Skeletal muscle satellite cell (primary cell): Measurements from ENCODE around the gene TXK.

Experiments
- H3K27me3 ChIP-seq: 2 replicates; pipeline ENCODE4 v1.7.0; 2013; ENCODE audit warnings: low read length; ENCODE audit not compliant: control insufficient read depth, insufficient read depth
- H3K36me3 ChIP-seq: 2 replicates; pipeline ENCODE4 v1.7.0; 2013; ENCODE audit warnings: mild to moderate bottlenecking, control low read depth, low read length; ENCODE audit not compliant: insufficient read depth
- H3K4me1 ChIP-seq: 2 replicates; pipeline ENCODE4 v1.7.0; 2013; ENCODE audit warnings: low read length; ENCODE audit not compliant: control insufficient read depth, insufficient read depth
- H3K4me2 ChIP-seq: 2 replicates; pipeline ENCODE4 v1.7.0; 2013; ENCODE audit warnings: mild to moderate bottlenecking, low read length
- H3K4me3 ChIP-seq: 2 replicates; pipeline ENCODE4 v1.7.0; 2013; ENCODE audit warnings: low read length
- H3K9ac ChIP-seq: 2 replicates; pipeline ENCODE4 v1.7.0; 2013; ENCODE audit warnings: mild to moderate bottlenecking, low read depth, low read length, moderate library complexity
- H3K9me3 ChIP-seq: replicated peaks from 2 replicates; pipeline ENCODE4 v1.7.0; 2013; ENCODE audit warnings: mild to moderate bottlenecking, control low read depth, low read length

TXK gene

GRCh38 chr4:48095441-48095840 lies 38.6 kb downstream of the TXK start:
- H3K36me3 ChIP-seq, result no peaks in the 10 kb centered on the region

DNA sequence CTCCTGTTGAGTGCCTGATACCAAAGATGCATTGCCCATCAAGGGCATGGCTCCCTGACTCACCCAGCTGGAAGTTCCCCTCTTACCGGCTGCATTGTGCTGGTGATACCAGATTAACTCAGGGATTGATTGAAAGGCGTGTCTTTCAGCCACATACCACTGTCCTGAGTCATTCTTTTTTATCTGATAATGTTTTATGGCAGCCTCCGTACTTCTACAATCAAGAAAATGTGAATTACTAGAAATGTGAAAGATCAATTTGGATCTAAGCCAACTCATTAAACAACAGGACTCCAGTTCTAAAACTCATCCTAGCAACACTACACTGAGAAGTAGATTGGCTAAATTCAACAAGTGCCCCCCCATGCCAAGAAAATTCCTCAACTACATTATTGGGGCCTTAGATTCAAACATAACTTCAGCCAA lies 40.0 kb downstream of the TXK start:
- peaks cover 5% of the 10 kb centered on the region for H3K27me3 ChIP-seq
- no peaks in the 10 kb centered on the region for H3K4me1 ChIP-seq
- H3K4me2 ChIP-seq, result no peak overlapping the region
- H3K9me3 ChIP-seq, result no peaks in the 10 kb centered on the region
- no peak overlapping the region for H3K4me3 ChIP-seq
- H3K9ac ChIP-seq, result no peak overlapping the region
- H3K36me3 ChIP-seq, result no peaks in the 10 kb centered on the region

More at GRCh38 chr4:48095441-48095840, 38.6 kb downstream of the TXK start:
- no peak overlapping the region for H3K9ac ChIP-seq
- no peak overlapping the region for H3K4me2 ChIP-seq
- H3K4me1 ChIP-seq, result no peaks in the 10 kb centered on the region
- H3K4me3 ChIP-seq, result no peak overlapping the region
- no peaks in the 10 kb centered on the region for H3K9me3 ChIP-seq
- H3K27me3 ChIP-seq, result peaks cover 5% of the 10 kb centered on the region

- no peak overlapping the region for H3K4me3 ChIP-seq
- peaks cover 5% of the 10 kb centered on the region for H3K27me3 ChIP-seq
- H3K4me1 ChIP-seq, result no peaks in the 10 kb centered on the region
- no peak overlapping the region for H3K4me2 ChIP-seq
- no peak overlapping the region for H3K9ac ChIP-seq
- no peaks in the 10 kb centered on the region for H3K9me3 ChIP-seq
- no peaks in the 10 kb centered on the region for H3K36me3 ChIP-seq
Observed at GRCh38 chr4:48090621-48091020, 43.4 kb downstream of the TXK start.

DNA sequence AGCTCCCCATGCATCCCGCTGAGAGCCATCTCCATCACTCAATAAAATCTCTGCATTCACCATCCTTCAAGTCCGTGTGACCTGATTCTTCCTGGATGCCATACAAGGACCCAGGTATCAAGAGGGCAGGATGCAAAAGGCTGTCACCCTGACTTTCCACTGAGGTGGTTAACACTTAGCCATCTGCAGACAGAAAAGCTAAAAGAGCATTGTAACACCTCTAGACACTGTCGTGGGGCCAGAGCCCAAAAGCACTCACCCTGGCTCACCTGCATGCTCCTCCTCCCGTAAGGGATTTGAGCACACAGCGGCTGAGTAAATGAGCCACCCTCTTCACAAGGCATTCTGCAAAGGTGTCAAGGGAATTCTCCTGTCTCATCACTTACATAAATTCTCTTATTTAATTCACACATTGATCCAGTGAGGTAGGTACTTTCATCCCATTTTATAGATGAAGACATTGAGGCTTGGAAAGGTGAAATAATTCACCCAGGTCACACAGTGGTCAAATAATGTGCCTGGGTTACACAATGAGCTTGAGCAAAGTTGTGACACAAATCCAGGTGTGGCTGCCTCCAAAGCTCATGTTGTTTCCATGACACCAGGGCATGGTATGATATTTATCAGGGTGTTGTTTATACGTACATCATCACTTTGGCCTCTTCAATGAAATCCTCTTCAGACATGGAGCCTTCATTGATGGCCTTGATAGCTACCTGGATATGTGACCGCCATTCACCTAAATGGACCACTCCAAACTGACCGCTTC lies 48.0 kb downstream of the TXK start:
- no peak overlapping the region for H3K4me3 ChIP-seq
- no peaks in the 10 kb centered on the region for H3K9me3 ChIP-seq
- no peaks in the 10 kb centered on the region for H3K4me1 ChIP-seq
- H3K36me3 ChIP-seq, result no peaks in the 10 kb centered on the region
- H3K9ac ChIP-seq, result no peak overlapping the region
- H3K27me3 ChIP-seq, result peaks cover 3% of the 10 kb centered on the region
- H3K4me2 ChIP-seq, result no peak overlapping the region

GRCh38 chr4:48082956-48083355 lies 51.1 kb downstream of the TXK start:
- no peak overlapping the region for H3K4me2 ChIP-seq
- H3K4me1 ChIP-seq, result peaks cover 13% of the 10 kb centered on the region
- H3K36me3 ChIP-seq, result no peaks in the 10 kb centered on the region
- H3K4me3 ChIP-seq, result no peak overlapping the region
- no peak overlapping the region for H3K9ac ChIP-seq
- no peaks in the 10 kb centered on the region for H3K9me3 ChIP-seq
- H3K27me3 ChIP-seq, result peaks cover 3% of the 10 kb centered on the region

GRCh38 chr4:48081196-48081595 lies 52.9 kb downstream of the TXK start:
- H3K27me3 ChIP-seq, result peaks cover 3% of the 10 kb centered on the region
- H3K9me3 ChIP-seq, result no peaks in the 10 kb centered on the region
- H3K9ac ChIP-seq, result no peak overlapping the region
- no peak overlapping the region for H3K4me2 ChIP-seq
- peaks cover 13% of the 10 kb centered on the region for H3K4me1 ChIP-seq
- H3K36me3 ChIP-seq, result no peaks in the 10 kb centered on the region
- no peak overlapping the region for H3K4me3 ChIP-seq

DNA sequence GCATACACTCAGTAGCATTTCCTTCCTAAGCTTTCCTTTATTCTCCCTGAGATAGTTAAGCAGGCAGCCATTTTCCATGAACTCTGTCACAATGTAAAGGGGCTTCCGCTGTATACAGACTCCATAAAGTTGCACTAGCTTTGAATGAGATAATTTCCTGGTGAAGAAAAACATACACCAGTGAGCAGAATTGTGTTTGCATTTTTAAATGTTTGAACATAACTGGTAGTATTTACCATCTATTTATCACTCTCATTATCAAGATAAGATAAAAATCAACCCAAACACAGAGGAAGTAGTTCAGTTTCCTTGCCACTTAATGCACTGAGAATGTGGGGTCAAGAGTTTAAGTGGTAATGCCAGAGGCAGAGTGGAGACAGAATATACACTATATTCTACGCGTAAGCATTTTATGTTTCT lies 54.1 kb downstream of the TXK start:
- peak overlapping the region; percentile 22 for H3K4me2 ChIP-seq
- H3K4me3 ChIP-seq, result no peak overlapping the region
- H3K9ac ChIP-seq, result no peak overlapping the region
- peaks cover 3% of the 10 kb centered on the region for H3K27me3 ChIP-seq
- H3K9me3 ChIP-seq, result no peaks in the 10 kb centered on the region
- H3K4me1 ChIP-seq, result peaks cover 13% of the 10 kb centered on the region
- no peaks in the 10 kb centered on the region for H3K36me3 ChIP-seq

- H3K9me3 ChIP-seq, result no peaks in the 10 kb centered on the region
- no peaks in the 10 kb centered on the region for H3K36me3 ChIP-seq
- H3K4me3 ChIP-seq, result no peak overlapping the region
- H3K27me3 ChIP-seq, result peaks cover 3% of the 10 kb centered on the region
- H3K9ac ChIP-seq, result no peak overlapping the region
- H3K4me2 ChIP-seq, result no peak overlapping the region
- H3K4me1 ChIP-seq, result peaks cover 13% of the 10 kb centered on the region
Observed at GRCh38 chr4:48078862-48079655, 55.0 kb downstream of the TXK start.

- H3K4me2 ChIP-seq, result no peak overlapping the region
- H3K36me3 ChIP-seq, result no peaks in the 10 kb centered on the region
- no peaks in the 10 kb centered on the region for H3K9me3 ChIP-seq
- no peak overlapping the region for H3K4me3 ChIP-seq
- H3K27me3 ChIP-seq, result peaks cover 3% of the 10 kb centered on the region
- H3K9ac ChIP-seq, result no peak overlapping the region
- H3K4me1 ChIP-seq, result peaks cover 13% of the 10 kb centered on the region
Observed at GRCh38 chr4:48078425-48078824, 55.6 kb downstream of the TXK start.

DNA sequence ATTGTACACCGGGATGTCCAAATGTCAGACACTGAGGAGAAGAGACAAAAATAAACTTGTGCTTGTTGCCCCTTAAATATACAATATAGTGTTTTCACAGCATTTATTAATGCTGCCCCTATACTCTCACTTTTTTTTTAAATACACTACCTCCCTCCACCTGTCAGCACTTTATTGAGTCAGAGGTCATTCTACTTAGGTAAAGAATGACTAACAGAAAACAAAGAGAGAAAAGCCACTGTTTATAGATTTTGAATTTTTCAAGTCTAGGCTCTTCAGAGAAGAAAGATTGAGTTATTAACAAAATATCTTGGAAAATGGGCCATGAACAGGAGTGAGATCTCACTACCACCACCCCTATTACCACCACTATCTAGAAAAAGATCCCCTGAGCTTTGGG lies 59.4 kb downstream of the TXK start:
- H3K4me3 ChIP-seq, result no peak overlapping the region
- H3K9me3 ChIP-seq, result no peaks in the 10 kb centered on the region
- peaks cover 2% of the 10 kb centered on the region for H3K27me3 ChIP-seq
- no peak overlapping the region for H3K4me2 ChIP-seq
- no peaks in the 10 kb centered on the region for H3K36me3 ChIP-seq
- peaks cover under 1% of the 10 kb centered on the region for H3K4me1 ChIP-seq
- H3K9ac ChIP-seq, result no peak overlapping the region

- H3K36me3 ChIP-seq, result no peaks in the 10 kb centered on the region
Observed at GRCh38 chr4:48073567-48074103, 60.4 kb downstream of the TXK start.

More at GRCh38 chr4:48073567-48074103, 60.4 kb downstream of the TXK start:
- no peak overlapping the region for H3K4me3 ChIP-seq
- H3K9ac ChIP-seq, result no peak overlapping the region
- H3K27me3 ChIP-seq, result peaks cover 2% of the 10 kb centered on the region
- H3K4me1 ChIP-seq, result no peaks in the 10 kb centered on the region
- no peak overlapping the region for H3K4me2 ChIP-seq
- no peaks in the 10 kb centered on the region for H3K9me3 ChIP-seq
